Gastrocnemius medialis (tissue), 4 donors: ENCODE results near the gene OR2L13.

ENCODE experiments used
- POLR2A ChIP-seq, 2 donors: fragments of 450-650 bp; IDR thresholded peaks; one replicate each; pipeline ENCODE4 v1.6.1; 2017; ENCODE audit warnings: antibody characterized with exemption in 2 of 2, mild to moderate bottlenecking in 2 of 2, moderate library complexity in 2 of 2
- TF ChIP-seq, protein P1 (sequence below), 5 experiments: fragments of 450-650 bp in 3 of 5; fragments of 200-600 bp in 2 of 5; sonication (generic) in 2 of 5; IDR thresholded peaks in 4 of 5; conservative IDR thresholded peaks in 1 of 5; 1 replicate in 4 of 5; 2 replicates in 1 of 5; pipeline ENCODE4 v1.5.1; 2016 to 2019; ENCODE audit warnings: antibody characterized with exemption in 5 of 5, mild to moderate bottlenecking in 3 of 5, moderate library complexity in 3 of 5

- TF ChIP-seq, protein P1, sequence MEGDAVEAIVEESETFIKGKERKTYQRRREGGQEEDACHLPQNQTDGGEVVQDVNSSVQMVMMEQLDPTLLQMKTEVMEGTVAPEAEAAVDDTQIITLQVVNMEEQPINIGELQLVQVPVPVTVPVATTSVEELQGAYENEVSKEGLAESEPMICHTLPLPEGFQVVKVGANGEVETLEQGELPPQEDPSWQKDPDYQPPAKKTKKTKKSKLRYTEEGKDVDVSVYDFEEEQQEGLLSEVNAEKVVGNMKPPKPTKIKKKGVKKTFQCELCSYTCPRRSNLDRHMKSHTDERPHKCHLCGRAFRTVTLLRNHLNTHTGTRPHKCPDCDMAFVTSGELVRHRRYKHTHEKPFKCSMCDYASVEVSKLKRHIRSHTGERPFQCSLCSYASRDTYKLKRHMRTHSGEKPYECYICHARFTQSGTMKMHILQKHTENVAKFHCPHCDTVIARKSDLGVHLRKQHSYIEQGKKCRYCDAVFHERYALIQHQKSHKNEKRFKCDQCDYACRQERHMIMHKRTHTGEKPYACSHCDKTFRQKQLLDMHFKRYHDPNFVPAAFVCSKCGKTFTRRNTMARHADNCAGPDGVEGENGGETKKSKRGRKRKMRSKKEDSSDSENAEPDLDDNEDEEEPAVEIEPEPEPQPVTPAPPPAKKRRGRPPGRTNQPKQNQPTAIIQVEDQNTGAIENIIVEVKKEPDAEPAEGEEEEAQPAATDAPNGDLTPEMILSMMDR (IDR thresholded peaks at IDR 0.05 in 4 of 5, conservative IDR thresholded peaks at IDR 0.05 in 1 of 5) = no peak
- TF ChIP-seq POLR2A (IDR thresholded peaks at IDR 0.05) = no peak
Observed at GRCh38 chr1:248098529-248098928, 3.5 kb downstream of the OR2L13 start.
